HG03460 (cell line): ENCODE results near the gene CTBP1.
A peak's percentile ranks its signal among the peaks of the same experiment; 100 is the strongest.

Experiments used
- ATAC-seq: cut with Tn5 transposase; IDR thresholded peaks from one replicate; pipeline ENCODE4 v1.9.1; 2021; ENCODE audit not compliant: unreplicated experiment

The CTBP1 gene

DNA sequence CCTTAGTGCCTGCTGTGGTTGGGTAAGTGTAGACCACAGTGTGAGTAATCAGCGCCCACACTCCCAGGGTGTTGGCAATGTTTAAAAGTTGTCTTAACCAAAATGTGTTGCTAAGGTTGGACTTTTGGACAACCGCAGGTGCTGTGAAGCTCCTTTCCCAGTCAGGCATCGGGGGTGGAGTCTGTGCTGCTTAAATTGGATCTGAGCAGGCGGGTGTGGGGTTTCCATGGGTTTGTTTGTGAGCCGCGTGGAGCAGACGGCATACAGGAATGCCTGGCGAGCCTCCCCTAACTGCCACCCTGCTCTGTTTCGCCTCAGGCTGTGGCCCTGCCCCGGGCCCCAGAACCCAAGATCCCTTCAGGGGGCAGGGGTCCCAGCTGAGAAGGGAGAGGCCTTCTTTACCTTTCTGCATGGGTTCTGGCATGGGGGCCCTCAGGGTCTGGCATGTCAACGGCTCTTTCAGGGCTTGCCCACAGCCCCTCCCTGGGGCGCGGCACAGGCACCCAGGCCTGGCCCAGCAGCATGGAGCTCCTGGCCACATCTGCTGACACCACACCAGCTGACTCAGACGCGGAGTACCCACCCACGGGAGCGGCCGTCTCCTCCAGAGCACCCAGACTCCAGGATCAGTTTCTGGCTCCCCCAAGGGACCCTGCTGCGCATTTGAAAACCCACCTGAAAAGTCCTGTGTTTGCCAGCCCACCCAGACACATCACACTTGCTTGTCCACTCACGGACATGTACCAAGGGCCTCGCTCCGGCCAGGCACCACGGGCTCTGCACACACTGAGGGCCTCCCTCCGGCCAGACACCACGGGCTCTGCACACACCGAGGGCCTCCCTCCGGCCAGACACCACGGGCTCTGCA is 71.4 kb downstream of the CTBP1 start:
- ATAC-seq, result no peak

- no peak for ATAC-seq
Measured at GRCh38 chr4:1176398-1177273, 72.3 kb downstream of the CTBP1 start.

DNA sequence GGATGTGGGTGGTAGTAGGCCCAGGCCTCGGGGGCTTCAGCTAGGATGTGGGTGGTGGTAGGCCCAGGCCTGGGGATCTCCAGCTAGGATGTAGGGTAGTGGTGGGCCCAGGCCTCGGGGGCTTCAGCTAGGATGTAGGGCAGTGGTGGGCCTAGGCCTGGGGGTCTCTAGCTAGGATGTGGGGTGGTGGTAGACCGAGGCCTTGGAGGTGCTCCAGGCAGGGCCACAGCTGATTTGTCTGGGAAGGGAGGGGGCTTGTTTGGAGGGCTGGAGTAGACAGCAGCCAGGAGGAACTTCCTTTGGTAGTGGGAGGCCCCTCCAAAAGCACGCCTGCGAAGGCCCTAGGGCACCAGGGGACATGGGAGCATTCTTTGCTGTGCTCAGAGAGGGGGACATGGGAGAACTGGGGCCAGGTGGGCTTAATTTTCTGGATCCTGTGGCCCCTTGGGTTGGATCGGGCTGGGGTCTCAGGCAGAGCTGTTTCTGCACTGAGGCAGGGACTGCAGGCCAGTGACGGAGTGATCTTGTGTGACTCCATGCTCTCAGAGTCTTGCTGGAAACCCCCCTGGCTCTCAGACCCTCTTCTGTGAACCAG is 73.2 kb downstream of the CTBP1 start:
- ATAC-seq, result no peak

GRCh38 chr4:1174941-1175634 is 73.8 kb downstream of the CTBP1 start:
- ATAC-seq, result no peak

- ATAC-seq, result no peak
Measured at GRCh38 chr4:1172971-1173757, 75.8 kb downstream of the CTBP1 start.

GRCh38 chr4:1172228-1172851 is 76.6 kb downstream of the CTBP1 start, which contains the start of gene SPON2:
Gene SPON2 (minus strand): TSS chr4:1172583.
- ATAC-seq, result no peak

DNA sequence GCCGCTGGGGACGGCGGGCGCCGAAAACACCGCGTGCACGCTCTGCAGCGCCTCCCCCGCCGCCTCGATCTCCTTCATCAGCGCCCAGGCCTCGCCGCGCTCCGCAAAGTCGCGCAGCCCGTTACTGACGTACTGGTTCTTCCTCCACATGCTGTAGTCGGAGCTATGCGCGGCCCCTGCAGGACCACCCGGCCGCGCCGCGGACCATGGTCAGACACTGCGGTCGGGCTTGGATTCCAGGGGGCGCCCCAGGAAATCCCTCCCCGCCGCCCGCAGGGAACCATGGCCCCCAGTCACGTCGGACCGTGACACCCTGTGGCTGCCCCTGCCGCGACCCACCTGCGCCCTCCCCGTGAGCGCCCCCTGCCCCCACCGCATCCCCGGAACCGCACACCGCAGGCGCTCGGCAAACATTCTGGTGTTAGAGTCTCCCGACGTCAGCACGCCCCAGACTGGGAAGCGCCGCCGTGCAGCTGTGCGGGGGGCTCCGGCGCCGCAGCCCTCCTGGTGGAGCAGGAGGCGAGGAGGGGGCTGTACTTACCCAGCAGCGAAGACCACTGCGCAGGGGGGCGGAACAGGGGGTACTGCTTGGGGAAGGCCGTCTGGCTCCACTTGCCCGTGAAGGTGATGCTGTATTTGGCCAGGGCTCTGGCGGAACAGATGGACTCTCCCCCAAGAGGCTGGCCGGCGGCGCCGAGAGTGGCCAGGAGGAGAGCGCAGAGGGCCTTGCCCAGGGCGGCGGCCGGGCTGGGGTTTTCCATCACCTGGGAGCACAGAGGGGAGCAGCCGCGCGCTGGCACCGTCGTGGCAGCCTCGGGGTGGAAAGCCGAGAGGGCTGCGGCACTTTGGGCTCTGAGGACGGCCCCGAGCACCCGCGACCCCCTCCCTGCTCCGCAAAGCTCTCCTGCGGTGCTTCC is 77.4 kb downstream of the CTBP1 start:
- no peak for ATAC-seq

DNA sequence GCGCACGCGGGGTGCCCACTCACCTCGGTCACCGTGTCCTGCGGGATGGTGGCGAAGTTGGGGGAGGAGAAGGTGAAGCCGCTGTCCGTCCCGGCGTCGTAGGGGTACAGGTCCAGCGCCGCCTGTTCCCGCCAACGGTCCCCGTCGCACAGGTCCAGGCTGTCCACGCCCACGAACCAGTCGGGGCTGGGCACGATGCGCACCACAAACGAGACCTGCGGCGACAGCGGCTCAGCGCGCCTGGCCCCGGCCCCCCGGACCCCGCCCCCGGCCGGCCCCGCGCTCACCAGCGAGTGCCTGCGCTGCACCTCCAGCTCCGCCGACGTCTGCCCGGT is 78.0 kb downstream of the CTBP1 start:
- no peak for ATAC-seq

DNA sequence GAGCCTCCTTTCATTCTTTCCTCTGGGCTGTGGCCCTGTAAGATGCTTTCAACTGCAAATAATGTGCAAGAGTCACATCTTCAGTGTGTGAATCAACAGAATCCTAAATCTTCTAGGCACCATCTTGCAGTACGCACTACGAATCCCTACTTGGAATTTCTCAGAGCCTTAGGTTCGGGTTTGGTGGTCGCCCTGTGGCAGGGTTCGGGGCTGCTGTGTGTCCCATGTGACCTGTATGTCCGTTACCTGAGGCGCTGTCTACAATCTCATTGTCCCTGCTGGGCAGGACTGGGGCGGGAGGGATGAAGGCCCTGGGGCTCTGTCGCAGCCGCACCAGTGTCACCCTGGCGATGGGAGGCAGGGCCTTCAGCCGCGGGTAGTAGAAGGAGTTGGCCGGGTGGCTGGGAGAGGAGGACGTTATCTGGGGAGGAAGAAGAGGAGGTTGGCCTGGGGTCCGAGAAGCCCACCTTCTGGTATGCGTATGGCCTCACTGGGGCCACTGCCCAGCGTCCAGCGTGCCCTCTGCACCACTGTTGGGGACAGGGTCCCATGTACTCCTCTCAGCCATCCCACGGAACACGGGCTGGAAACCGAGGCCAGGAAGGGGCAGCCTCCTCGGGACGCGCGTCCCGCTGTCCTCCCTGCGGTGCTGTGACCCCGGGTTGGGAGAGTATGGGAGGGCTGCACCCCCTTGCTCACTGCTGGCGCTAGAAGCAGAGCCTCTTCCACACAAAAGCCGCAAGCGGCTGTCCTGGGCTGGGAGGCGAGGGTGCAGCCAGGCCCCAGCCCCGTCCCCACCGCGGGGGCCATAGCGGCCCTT is 78.6 kb downstream of the CTBP1 start:
- no peak for ATAC-seq

- no peak for ATAC-seq
Measured at GRCh38 chr4:1169691-1170096, 79.2 kb downstream of the CTBP1 start.

GRCh38 chr4:1169171-1169671 is 79.7 kb downstream of the CTBP1 start:
- no peak for ATAC-seq

DNA sequence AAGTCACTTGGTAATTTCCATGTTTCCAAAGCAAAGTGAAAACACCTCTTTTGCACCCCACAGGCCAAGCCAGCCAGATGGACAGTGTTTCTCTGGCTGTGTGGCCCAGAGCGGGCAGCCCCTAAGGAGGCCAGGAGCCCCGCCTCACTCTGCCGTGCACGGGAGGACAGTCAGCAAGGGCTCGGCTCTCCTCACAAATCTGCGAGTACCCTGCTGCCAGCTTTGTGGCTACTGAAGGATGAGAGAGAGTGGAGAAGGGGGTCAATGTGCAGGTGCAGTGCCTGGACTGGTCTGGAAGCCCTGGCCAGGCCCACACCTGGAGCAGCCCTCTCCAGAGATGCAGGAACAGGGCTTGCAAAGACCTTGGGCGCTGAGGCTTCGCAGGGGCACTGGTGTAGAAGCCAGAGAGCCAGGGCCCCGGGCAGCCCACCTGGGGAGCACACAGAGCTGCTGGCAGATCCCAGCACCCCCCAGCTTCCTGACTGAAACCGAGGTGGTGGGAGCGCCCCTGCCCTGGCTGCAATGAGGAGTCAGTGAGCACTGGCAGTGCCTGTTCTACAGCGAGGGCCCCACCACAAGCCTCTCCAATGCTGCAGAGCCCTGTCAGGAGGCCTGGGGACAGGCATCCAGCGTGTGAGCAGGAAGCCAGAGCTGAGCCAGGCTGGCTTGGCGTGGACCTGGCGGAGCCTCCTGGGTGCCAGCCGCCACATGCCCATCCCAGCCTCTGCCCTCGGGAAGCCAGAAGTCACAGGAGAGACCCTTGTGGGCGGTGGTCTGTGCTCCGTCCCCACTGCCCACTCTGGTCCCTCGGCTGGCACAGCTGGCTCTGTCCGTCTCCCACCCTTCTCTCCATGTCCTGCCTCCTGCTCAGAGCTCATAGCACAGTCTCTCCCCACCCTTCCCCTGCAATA is 80.5 kb downstream of the CTBP1 start:
- no peak for ATAC-seq

DNA sequence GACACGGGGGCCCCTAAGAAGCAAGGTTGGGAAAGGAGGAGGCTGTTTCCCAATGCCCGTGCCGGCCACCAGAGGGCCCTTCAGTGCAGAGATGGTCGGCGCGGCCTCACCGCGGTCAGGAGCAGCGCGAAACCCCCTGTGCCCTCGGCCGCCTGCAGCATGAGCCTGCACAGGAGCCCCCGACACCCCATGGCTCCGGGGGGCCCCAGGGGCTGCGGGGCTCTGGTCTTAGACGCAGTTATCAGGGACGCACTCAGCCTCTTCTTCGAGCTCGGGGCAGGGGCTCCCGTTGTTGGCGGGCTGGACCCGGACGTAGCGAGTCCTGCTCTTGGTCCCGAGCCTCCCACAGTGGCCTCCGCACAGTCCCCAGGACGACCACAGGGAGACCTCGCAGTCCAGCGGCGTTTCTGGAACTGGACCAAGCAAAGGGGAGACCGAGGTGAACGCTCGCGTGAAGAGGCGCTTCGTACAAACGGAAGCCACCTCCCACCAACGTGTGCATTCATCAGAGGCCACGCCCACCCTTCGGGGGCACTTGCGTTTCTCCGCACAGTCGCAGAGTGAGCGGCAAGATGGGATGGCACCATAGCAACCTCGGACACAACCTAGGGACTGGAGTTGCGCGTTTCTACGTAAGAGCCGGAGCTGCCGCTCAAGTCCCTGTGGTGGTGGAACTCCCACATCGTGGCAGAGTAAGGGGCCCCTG is 81.5 kb downstream of the CTBP1 start:
- ATAC-seq, result peak; percentile 86

DNA sequence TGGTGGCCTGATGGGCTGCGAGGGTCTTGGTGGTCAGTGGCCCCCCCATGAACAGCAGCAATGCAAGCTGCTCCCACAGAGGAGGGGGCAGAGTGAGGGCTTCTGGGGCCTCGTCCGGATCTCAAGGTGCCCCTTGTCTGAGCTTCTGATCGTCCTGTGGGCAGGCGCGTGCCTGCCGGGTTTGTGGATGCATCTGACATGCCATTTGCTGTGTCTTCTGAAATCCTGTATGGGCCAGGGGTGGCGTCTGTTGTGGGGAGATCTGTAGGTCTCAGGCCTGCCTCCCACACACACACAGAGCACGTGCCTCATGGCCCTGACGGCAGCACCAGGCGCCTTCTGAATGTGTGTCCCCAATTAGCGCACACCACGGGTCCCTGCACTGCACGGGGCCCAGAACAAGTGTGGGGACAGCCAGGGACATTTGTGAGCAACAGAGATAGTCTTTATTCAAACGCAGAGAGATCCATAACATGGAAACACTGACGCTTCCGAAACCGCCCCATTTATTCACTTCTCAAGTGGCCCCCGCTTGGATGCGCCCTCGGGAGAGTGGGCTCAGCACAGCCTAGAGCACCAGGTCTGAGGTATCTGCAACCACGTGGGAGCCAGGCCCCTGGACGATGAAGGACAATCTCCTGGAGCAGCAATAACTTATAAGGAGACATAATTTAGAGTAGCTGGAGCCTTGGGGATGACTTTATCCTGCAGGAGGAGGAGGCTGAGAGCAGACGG is 82.3 kb downstream of the CTBP1 start:
- ATAC-seq, result no peak

- no peak for ATAC-seq
Measured at GRCh38 chr4:1164956-1165545, 83.9 kb downstream of the CTBP1 start.
